Measurements from ENCODE around the gene NOTCH2.

NOTCH2 gene

GRCh38 chr1:119908661-119909060 is 160.8 kb downstream of the NOTCH2 start:
- H3K36me3 ChIP-seq (ENCODE audit: control insufficient read depth, insufficient read depth, low read length), result no peaks in the 10 kb centered on the region
- H3K9ac ChIP-seq (ENCODE audit: low read length), result no peak overlapping the region

GRCh38 chr1:119906927-119907652 is 162.4 kb downstream of the NOTCH2 start:
- H3K4me1 ChIP-seq (ENCODE audit: control insufficient read depth, insufficient read depth, low read length), result no peaks in the 10 kb centered on the region
- H3K9ac ChIP-seq (ENCODE audit: low read length), result no peak overlapping the region
- H3K4me3 ChIP-seq (ENCODE audit: low read length), result no peak overlapping the region
- no peaks in the 10 kb centered on the region for H3K9me3 ChIP-seq (ENCODE audit: control insufficient read depth, low read length)
- H3K36me3 ChIP-seq (ENCODE audit: control insufficient read depth, insufficient read depth, low read length), result no peaks in the 10 kb centered on the region
- H3K27me3 ChIP-seq (ENCODE audit: control insufficient read depth, insufficient read depth, low read length), result no peaks in the 10 kb centered on the region

More at GRCh38 chr1:119908661-119909060, 160.8 kb downstream of the NOTCH2 start:
- no peak overlapping the region for H3K4me3 ChIP-seq (ENCODE audit: low read length)
- no peaks in the 10 kb centered on the region for H3K27me3 ChIP-seq (ENCODE audit: control insufficient read depth, insufficient read depth, low read length)
- H3K9me3 ChIP-seq (ENCODE audit: control insufficient read depth, low read length), result no peaks in the 10 kb centered on the region
- no peaks in the 10 kb centered on the region for H3K4me1 ChIP-seq (ENCODE audit: control insufficient read depth, insufficient read depth, low read length)

GRCh38 chr1:119903443-119903835 is 166.0 kb downstream of the NOTCH2 start:
- no peaks in the 10 kb centered on the region for H3K36me3 ChIP-seq (ENCODE audit: control insufficient read depth, insufficient read depth, low read length)
- no peak overlapping the region for H3K9ac ChIP-seq (ENCODE audit: low read length)
- no peaks in the 10 kb centered on the region for H3K27me3 ChIP-seq (ENCODE audit: control insufficient read depth, insufficient read depth, low read length)

GRCh38 chr1:119902775-119903442 is 166.6 kb downstream of the NOTCH2 start:
- no peak overlapping the region for H3K4me3 ChIP-seq (ENCODE audit: low read length)
- H3K9ac ChIP-seq (ENCODE audit: low read length), result no peak overlapping the region
- no peaks in the 10 kb centered on the region for H3K36me3 ChIP-seq (ENCODE audit: control insufficient read depth, insufficient read depth, low read length)
- no peaks in the 10 kb centered on the region for H3K27me3 ChIP-seq (ENCODE audit: control insufficient read depth, insufficient read depth, low read length)
- no peaks in the 10 kb centered on the region for H3K4me1 ChIP-seq (ENCODE audit: control insufficient read depth, insufficient read depth, low read length)
- no peaks in the 10 kb centered on the region for H3K9me3 ChIP-seq (ENCODE audit: control insufficient read depth, low read length)

More at GRCh38 chr1:119903443-119903835, 166.0 kb downstream of the NOTCH2 start:
- Histone ChIP-seq H3K4me3 (ENCODE audit: low read length) (no peak overlapping the region), H3K4me1 (ENCODE audit: control insufficient read depth, insufficient read depth, low read length) (no peaks in the 10 kb centered on the region), H3K9me3 (ENCODE audit: control insufficient read depth, low read length) (no peaks in the 10 kb centered on the region)

GRCh38 chr1:119898981-119899720 is 170.3 kb downstream of the NOTCH2 start:
- no peak overlapping the region for H3K4me3 ChIP-seq (ENCODE audit: low read length)
- H3K27me3 ChIP-seq (ENCODE audit: control insufficient read depth, insufficient read depth, low read length), result peaks cover 10% of the 10 kb centered on the region
- no peaks in the 10 kb centered on the region for H3K4me1 ChIP-seq (ENCODE audit: control insufficient read depth, insufficient read depth, low read length)
- no peak overlapping the region for H3K9ac ChIP-seq (ENCODE audit: low read length)
- no peaks in the 10 kb centered on the region for H3K36me3 ChIP-seq (ENCODE audit: control insufficient read depth, insufficient read depth, low read length)
- no peaks in the 10 kb centered on the region for H3K9me3 ChIP-seq (ENCODE audit: control insufficient read depth, low read length)

GRCh38 chr1:119898530-119898929 is 170.9 kb downstream of the NOTCH2 start:
- H3K36me3 ChIP-seq (ENCODE audit: control insufficient read depth, insufficient read depth, low read length), result no peaks in the 10 kb centered on the region
- H3K9me3 ChIP-seq (ENCODE audit: control insufficient read depth, low read length), result no peaks in the 10 kb centered on the region
- no peaks in the 10 kb centered on the region for H3K4me1 ChIP-seq (ENCODE audit: control insufficient read depth, insufficient read depth, low read length)
- H3K9ac ChIP-seq (ENCODE audit: low read length), result no peak overlapping the region
- H3K4me3 ChIP-seq (ENCODE audit: low read length), result no peak overlapping the region
- H3K27me3 ChIP-seq (ENCODE audit: control insufficient read depth, insufficient read depth, low read length), result peaks cover 10% of the 10 kb centered on the region

GRCh38 chr1:119896303-119896702 is 173.2 kb downstream of the NOTCH2 start, which contains the start of gene ADAM30:
Gene ADAM30 (minus strand): TSS chr1:119896515. CDS start chr1:119896336, 179 bp downstream.
- Histone ChIP-seq H3K36me3 (ENCODE audit: control insufficient read depth, insufficient read depth, low read length) (no peaks in the 10 kb centered on the region), H3K9ac (ENCODE audit: low read length) (no peak within 1 kb of the TSS), H3K4me3 (ENCODE audit: low read length) (no peak within 1 kb of the TSS), H3K27me3 (ENCODE audit: control insufficient read depth, insufficient read depth, low read length) (peaks cover 10% of the 10 kb centered on the region), H3K4me1 (ENCODE audit: control insufficient read depth, insufficient read depth, low read length) (no peaks in the 10 kb centered on the region), H3K9me3 (ENCODE audit: control insufficient read depth, low read length) (no peaks in the 10 kb centered on the region)

GRCh38 chr1:119895102-119895501 is 174.4 kb downstream of the NOTCH2 start:
- H3K36me3 ChIP-seq (ENCODE audit: control insufficient read depth, insufficient read depth, low read length), result no peaks in the 10 kb centered on the region
- H3K9ac ChIP-seq (ENCODE audit: low read length), result no peak overlapping the region
- H3K4me1 ChIP-seq (ENCODE audit: control insufficient read depth, insufficient read depth, low read length), result no peaks in the 10 kb centered on the region
- peaks cover 10% of the 10 kb centered on the region for H3K27me3 ChIP-seq (ENCODE audit: control insufficient read depth, insufficient read depth, low read length)
- no peaks in the 10 kb centered on the region for H3K9me3 ChIP-seq (ENCODE audit: control insufficient read depth, low read length)
- H3K4me3 ChIP-seq (ENCODE audit: low read length), result no peak overlapping the region

- Histone ChIP-seq H3K9me3 (ENCODE audit: control insufficient read depth, low read length) (no peaks in the 10 kb centered on the region), H3K9ac (ENCODE audit: low read length) (no peak overlapping the region), H3K4me1 (ENCODE audit: control insufficient read depth, insufficient read depth, low read length) (no peaks in the 10 kb centered on the region), H3K27me3 (ENCODE audit: control insufficient read depth, insufficient read depth, low read length) (peaks cover 10% of the 10 kb centered on the region), H3K36me3 (ENCODE audit: control insufficient read depth, insufficient read depth, low read length) (no peaks in the 10 kb centered on the region), H3K4me3 (ENCODE audit: low read length) (no peak overlapping the region)
These were observed 175.4 kb downstream of the NOTCH2 start for GRCh38 chr1:119893827-119894700.

- no peak overlapping the region for H3K4me3 ChIP-seq (ENCODE audit: low read length)
- H3K36me3 ChIP-seq (ENCODE audit: control insufficient read depth, insufficient read depth, low read length), result no peaks in the 10 kb centered on the region
- peaks cover 10% of the 10 kb centered on the region for H3K27me3 ChIP-seq (ENCODE audit: control insufficient read depth, insufficient read depth, low read length)
- H3K4me1 ChIP-seq (ENCODE audit: control insufficient read depth, insufficient read depth, low read length), result no peaks in the 10 kb centered on the region
- no peak overlapping the region for H3K9ac ChIP-seq (ENCODE audit: low read length)
- no peaks in the 10 kb centered on the region for H3K9me3 ChIP-seq (ENCODE audit: control insufficient read depth, low read length)
These were observed 176.1 kb downstream of the NOTCH2 start for GRCh38 chr1:119893238-119893791.

- Histone ChIP-seq H3K36me3 (ENCODE audit: control insufficient read depth, insufficient read depth, low read length) (no peaks in the 10 kb centered on the region), H3K9me3 (ENCODE audit: control insufficient read depth, low read length) (no peaks in the 10 kb centered on the region), H3K4me3 (ENCODE audit: low read length) (no peak overlapping the region)
These were observed 178.1 kb downstream of the NOTCH2 start for GRCh38 chr1:119891386-119891785.

More at GRCh38 chr1:119891386-119891785, 178.1 kb downstream of the NOTCH2 start:
- H3K27me3 ChIP-seq (ENCODE audit: control insufficient read depth, insufficient read depth, low read length), result peaks cover 10% of the 10 kb centered on the region
- no peak overlapping the region for H3K9ac ChIP-seq (ENCODE audit: low read length)
- no peaks in the 10 kb centered on the region for H3K4me1 ChIP-seq (ENCODE audit: control insufficient read depth, insufficient read depth, low read length)

Measured in mucosa of stomach (tissue), 1 donor.